Skin of body (tissue), 2 donors: ENCODE data around the gene MSLN. TPM values are rescaled to one million over a fixed set of nuclear protein-coding genes. Genes with fewer than 3 reads are reported as not detected.
"Not testable (repeated sequence)": the region's sequence is repeated elsewhere in the genome, so short reads cannot be mapped to it uniquely, and the experiment has no call there.

Experiments
- DNase-seq: peaks from one replicate; lab custom pipeline; 2025; lab: John Stamatoyannopoulos, UW
- total RNA-seq: library from RNA; depleted of rRNA; stranded (reverse); fragments of >200 nt; gene quantifications from one replicate; pipeline ENCODE4 v1.2.3, GENCODE V29; 2014

MSLN gene
- total RNA-seq, 1 donor from 2014 or later, result 1.4 TPM

- DNase-seq, result no peak
These were observed 26.1 kb upstream of the MSLN start for GRCh38 chr16:734208-734980.

- DNase-seq, result no peak
These were observed 25.3 kb upstream of the MSLN start for GRCh38 chr16:734981-735881.

GRCh38 chr16:735982-736453 is 24.5 kb upstream of the MSLN start:
- no peak for DNase-seq

GRCh38 chr16:736936-737481 is 23.5 kb upstream of the MSLN start:
- DNase-seq, result no peak

DNA sequence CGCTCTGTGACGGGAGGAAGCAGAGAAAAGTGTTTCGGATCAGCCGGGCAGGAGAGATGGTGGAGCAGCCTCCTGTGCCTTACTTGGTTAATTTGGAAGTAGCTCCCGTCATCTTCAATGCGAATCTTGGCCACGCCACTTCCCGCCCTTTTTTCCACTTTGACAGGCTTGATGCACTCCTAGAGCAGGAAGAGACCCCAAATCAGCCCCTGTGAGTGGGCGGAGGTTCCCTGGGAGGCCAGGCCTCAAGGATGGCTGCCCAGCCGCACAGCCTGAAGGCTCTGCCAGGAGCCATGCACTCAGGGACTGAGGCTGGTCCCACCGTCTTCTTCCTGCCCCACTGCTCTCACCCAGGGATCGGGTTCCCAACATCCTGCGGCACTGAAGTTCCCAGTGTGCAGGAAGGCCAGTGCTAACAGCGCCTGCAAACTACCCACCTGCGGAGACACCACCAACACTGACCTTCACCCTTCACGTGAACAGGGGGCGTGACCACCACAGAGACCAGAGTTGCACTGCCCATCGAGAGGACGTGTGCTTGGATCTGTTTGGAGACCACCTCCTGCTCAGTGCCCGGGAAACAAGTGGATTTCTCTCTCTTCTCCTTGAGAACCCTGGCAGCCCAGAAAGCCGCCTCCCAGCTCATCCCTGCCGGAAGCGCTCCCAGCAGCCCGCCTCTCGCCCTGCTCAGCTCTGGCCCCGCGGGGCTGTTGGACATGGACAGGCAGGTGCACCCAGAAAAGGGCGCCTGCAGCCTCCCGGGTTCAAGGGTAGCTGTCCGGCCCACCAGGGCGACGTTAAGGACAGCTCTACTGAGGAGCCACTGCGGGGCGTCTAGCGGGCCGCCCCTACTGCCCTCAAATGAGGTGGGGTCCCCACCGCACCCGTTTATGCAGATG is 20.7 kb upstream of the MSLN start:
- DNase-seq, result no peak

DNA sequence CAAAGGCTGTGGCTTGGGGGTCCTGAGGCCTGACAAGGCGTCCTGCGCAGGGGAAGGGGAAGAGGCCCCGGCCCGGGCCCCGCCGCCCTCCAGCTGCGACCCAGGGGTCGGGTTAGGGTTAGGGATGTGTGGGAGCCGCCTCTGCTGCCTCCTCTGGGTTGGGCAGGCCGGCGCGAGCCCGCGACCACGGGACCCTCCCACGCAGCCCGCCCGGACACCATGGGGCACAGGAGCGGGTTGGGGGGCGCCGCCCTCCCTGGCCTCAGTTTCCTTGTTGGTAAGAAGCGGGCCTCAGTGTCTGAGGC is 20.1 kb upstream of the MSLN start:
- no peak for DNase-seq

DNA sequence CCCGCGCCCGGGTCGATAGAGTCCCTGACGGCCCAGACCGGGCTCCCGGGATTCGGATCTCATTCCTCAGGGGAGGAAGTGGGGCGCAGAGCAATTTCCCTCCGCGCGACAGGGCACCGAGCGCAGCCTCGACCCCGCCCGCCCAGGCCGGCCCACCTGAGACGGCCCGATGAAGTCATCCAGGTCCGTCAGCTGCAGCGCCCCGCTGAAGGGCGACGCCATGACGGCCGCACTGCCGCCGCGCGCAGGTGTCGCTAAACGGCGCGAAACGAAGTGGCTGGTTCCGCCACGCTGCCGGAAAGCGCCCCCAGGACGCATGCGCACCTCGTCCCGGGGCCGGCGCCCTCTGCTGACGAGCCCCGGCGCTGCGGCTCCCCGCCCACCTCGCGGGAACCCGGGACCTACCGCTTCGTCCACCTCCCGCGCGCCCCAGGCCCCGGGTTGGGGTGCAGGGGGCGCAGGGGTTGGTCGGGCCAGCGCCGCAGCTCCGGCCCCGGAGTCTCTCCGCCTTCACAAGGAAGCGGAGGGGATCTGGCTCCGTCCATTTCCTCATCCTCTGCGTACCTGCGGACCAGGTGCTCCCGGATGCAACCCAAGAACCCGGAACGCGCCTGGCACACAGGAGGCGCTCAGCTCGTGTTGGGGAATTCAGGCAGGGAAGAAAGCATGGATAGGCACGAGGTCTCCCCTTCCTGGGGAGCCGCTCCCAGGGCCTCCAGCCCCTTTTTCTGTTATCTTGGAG is 19.6 kb upstream of the MSLN start, which contains the start of gene CIAO3:
Gene CIAO3, minus strand, starts transcription at position 234 of the 742 bp plus-strand sequence. Its CDS starts 12 bp downstream, at position 222.
- DNase-seq, result peak; percentile 85

- no peak for DNase-seq
These were observed 18.4 kb upstream of the MSLN start for GRCh38 chr16:741986-742629.

GRCh38 chr16:742894-743293 is 17.6 kb upstream of the MSLN start:
- not testable (repeated sequence) for DNase-seq

- DNase-seq, result no peak
These were observed 16.6 kb upstream of the MSLN start for GRCh38 chr16:743794-744500.

DNA sequence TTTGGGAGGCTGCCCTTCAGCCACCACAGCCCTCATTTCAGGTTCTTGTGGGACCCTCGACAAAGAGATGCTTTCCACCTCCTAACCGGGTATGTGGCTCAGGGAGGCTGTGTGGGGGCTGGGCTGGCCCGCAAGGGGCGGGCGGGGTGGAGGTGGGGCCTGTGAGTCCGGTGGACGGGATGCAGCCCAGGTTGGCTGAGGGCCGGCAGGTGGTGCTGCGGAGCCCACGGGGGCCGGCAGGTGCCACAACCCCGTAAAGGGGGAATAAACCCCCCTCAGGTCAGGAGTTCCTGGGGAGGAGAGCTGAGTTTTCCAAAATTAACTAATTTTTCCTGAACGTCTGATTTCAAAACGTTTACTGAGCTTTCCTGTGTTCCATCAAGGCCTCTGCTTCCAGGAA is 14.8 kb upstream of the MSLN start:
- no peak for DNase-seq

GRCh38 chr16:746637-747036 is 13.9 kb upstream of the MSLN start:
- DNase-seq, result no peak

GRCh38 chr16:747978-748746 is 12.4 kb upstream of the MSLN start:
- DNase-seq, result no peak

DNA sequence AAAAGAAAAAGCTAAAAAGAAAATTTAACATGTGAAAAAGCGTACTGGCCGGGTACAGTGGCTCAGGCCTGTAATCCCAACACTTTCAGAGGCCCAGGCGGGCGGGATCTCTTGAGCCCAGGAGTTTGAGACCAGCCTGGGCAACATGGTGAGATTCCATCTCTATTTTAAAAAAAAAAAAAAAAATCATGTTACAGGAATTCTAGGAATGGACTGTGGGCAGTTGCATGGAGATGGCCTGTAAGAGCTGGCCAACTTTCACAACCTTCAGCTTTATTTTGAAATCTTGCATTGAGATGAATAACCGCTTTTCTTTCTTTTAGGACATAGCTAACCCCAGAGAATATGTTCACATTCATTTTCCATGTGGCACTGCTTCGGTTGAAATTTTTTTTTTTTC is 11.5 kb upstream of the MSLN start:
- DNase-seq, result no peak

DNA sequence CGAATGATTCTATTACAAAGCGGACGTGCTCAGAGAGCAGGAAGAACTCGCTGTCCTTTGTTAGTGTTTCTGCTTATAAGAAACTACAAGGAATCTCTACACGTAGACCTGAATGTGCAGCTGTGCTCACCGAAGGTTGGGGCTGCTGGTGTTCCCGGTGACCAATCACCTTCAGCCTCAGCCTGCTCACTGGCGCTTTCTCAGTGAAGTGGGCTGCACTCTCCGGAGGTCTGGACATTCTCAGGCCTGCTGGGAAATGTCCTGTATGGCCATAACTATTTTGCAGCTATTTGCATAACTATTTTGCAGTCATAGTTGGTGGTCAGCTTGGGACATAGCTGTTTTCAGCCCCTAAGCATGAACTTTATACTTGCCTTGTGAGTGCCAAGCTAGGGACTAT is 10.0 kb upstream of the MSLN start:
- no peak for DNase-seq

DNA sequence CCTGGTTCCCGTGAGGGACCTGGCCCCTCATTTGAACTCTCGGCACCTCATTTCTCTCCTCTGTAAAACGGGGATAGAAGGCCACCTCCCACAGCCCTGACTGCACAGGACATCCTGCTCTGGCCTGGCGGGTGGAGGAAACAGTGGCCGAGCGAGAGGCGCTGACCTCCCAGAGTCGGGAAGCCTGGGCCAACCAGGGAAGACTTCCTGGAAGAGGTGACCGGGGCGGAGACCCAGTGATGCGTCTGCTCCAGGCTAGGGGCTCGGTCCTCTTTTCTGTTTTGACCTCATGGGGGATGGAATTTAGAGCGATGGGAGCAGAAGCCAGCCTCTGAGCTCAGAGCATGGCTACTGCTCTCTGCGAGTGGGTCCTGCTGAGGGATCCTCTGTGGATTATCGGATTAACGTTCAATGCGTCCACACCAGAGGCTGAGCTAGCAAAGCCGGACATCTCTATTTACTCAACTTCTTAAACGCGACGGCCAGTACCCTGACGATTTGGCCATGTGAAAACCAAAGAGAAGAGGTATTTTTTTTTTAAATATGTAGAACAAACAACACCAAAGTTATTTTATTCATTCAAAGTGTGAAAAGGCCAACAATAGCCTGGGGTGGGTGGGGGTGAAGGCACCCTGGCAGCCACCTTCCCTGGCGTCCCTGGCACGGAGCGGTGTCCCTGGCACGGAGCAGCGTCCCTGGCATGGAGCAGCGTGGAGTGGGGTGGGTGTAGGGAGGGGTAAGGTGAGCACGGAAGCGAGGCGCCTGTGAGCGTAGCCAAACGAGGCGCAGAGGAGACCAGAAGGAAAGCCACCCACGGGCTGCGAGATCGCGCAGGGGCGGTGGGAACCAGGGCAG is 9.2 kb upstream of the MSLN start:
- DNase-seq, result no peak

DNA sequence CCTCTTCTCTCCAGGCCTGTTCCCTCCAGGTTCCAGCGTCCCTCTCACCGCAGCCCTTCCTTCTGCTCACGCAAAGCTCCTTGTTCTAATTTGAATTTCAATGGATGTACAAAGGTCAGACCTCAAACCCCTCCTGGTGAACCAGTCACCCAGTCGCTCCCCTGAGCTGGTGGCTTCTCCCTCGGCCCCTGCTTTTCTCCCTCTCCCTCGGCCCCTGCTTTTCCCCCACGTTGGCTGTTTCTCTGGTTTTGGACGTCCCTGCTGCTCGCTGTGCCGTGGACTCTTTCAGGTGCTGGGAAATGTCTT is 8.6 kb upstream of the MSLN start:
- DNase-seq, result no peak

- DNase-seq, result not testable (repeated sequence)
These were observed 6.4 kb upstream of the MSLN start for GRCh38 chr16:754121-754607.
